ENCODE measurements around the gene AICDA. TPM values are rescaled to one million over a fixed set of nuclear protein-coding genes. Genes with fewer than 3 reads are reported as not detected.
"Not testable (repeated sequence)": the region's sequence is repeated elsewhere in the genome, so short reads cannot be mapped to it uniquely, and the experiment has no call there.

The AICDA gene
- polyA plus RNA-seq, 3 donors, result 0.13 to 0.15 TPM; not detected in 1

DNA sequence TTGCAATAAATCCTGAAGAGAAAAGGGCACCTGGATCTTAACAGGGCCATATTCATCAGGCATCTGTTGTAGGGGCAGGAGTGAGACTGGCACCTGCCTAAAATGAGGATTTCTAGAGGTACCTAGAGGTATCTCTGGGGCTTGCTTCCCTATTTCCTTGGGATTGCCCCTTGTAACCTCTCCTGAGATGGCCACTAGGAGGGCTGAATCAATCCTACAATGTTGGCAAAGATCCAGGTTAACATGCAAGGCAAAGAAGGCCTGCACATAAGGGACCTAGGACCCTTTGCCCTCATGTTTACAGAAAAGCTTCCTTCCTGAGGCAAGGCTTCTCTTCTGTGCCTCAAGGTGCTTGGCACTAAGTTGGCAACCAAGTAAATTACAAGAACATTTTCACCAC, 46.1 kb downstream of the AICDA start:
- peak overlapping the region; percentile 69 for H3K4me2 ChIP-seq (replicated peaks; ENCODE audit: extremely low read depth, low read length, poor library complexity, severe bottlenecking)
- Mint-ChIP-seq H3K4me3 (peak overlapping the region; percentile 35 to 82), H3K4me1 (peaks cover 40% of the 10 kb centered on the region), H3K9me3 (peaks cover 6 to 22% (median 10%) of the 10 kb centered on the region in 7 donors), H3K36me3 (peaks cover 0 to 2% of the 10 kb centered on the region in 2 donors), H3K27me3 (ENCODE audit: low read depth in 3 of 3) (no peaks in the 10 kb centered on the region), H3K27ac (peak overlapping the region; percentile 88 to 99 (median 98))
- DNase-seq, result peak; percentile 50 to 81 (median 58)
- H3K4me1 ChIP-seq (ENCODE audit: control insufficient read depth in 1 of 2, insufficient read depth in 2 of 2, low read length in 2 of 2), result peaks cover 40 to 58% of the 10 kb centered on the region in 2 donors
- intact Hi-C loops (cut with micrococcal nuclease), result no loop called here
- H4K20me1 ChIP-seq (ENCODE audit: insufficient read depth, low read length), result no peaks in the 10 kb centered on the region
- peaks cover 6 to 19% of the 10 kb centered on the region in 2 donors for H3K9me3 ChIP-seq (replicated peaks in 1 of 2; ENCODE audit: control insufficient read depth in 1 of 2, insufficient read depth in 1 of 2, low read length in 2 of 2)
- H3K9ac ChIP-seq (ENCODE audit: insufficient read depth, low read length, poor library complexity, severe bottlenecking), result peak overlapping the region; percentile 29
- no peaks in the 10 kb centered on the region for H3K79me2 ChIP-seq (ENCODE audit: insufficient read depth, low read length)
- peak overlapping the region; percentile 15 for H2AFZ ChIP-seq (ENCODE audit: insufficient read depth, low read depth, low read length, poor library complexity, severe bottlenecking)
- no peaks in the 10 kb centered on the region for H3K27me3 ChIP-seq (ENCODE audit: control insufficient read depth in 2 of 2, insufficient read depth in 2 of 2, low read length in 2 of 2)
- H3K36me3 ChIP-seq (replicated peaks in 1 of 2; ENCODE audit: control insufficient read depth in 1 of 2, insufficient read depth in 2 of 2, low read length in 2 of 2), result no peaks in the 10 kb centered on the region
- peak overlapping the region; percentile 76 to 86 for H3K27ac ChIP-seq (ENCODE audit: low read depth in 1 of 2, low read length in 2 of 2)
- peak overlapping the region in 2 of 3 experiments; percentile 37 to 64 for H3K4me3 ChIP-seq (replicated peaks in 1 of 3; ENCODE audit: low read depth in 2 of 3, low read length in 3 of 3)
- no peak for TF ChIP-seq CTCF (IDR thresholded peaks at IDR 0.05)

DNA sequence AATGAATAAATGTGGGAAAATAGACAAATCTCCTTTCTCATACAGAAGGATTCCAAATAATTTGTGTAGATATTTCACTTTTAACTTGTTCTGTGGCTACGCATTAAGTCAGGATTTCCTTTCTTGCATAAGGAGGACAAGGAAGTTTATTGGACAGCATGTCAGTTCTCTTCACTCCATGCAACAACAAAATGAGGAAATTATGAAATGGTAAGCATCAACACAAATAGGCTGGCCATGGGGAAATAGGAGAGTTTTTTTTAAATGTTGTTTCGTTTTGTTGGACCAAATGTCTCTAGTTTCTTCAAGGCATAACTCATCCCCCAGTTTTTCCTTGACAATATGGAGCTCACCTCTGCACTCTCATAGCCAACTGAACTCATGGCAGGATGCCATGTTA, 46.6 kb downstream of the AICDA start:
- H3K27me3 ChIP-seq (ENCODE audit: control insufficient read depth in 2 of 2, insufficient read depth in 2 of 2, low read length in 2 of 2), result not testable (repeated sequence)
- no CpG with 5 or more reads among the region's 2 CpGs for WGBS (ENCODE audit: insufficient coverage)
- peak overlapping the region; percentile 35 to 82 for H3K4me3 Mint-ChIP-seq

More for the DNA sequence above, 46.6 kb downstream of the AICDA start:
- peaks cover 6 to 19% of the 10 kb centered on the region in 2 donors for H3K9me3 ChIP-seq (replicated peaks in 1 of 2; ENCODE audit: control insufficient read depth in 1 of 2, insufficient read depth in 1 of 2, low read length in 2 of 2)
- peak overlapping the region; percentile 29 for H3K9ac ChIP-seq (ENCODE audit: insufficient read depth, low read length, poor library complexity, severe bottlenecking)
- H3K4me1 ChIP-seq (ENCODE audit: control insufficient read depth in 1 of 2, insufficient read depth in 2 of 2, low read length in 2 of 2), result peaks cover 39 to 53% of the 10 kb centered on the region in 2 donors
- peaks cover 6 to 22% (median 10%) of the 10 kb centered on the region in 7 donors for H3K9me3 Mint-ChIP-seq
- H3K36me3 Mint-ChIP-seq; H3K27me3 Mint-ChIP-seq (ENCODE audit: low read depth in 3 of 3); H3K79me2 ChIP-seq (ENCODE audit: insufficient read depth, low read length); H4K20me1 ChIP-seq (ENCODE audit: insufficient read depth, low read length); intact Hi-C loops (cut with micrococcal nuclease); H3K36me3 ChIP-seq (replicated peaks in 1 of 2; ENCODE audit: control insufficient read depth in 1 of 2, insufficient read depth in 2 of 2, low read length in 2 of 2): not testable (repeated sequence)
- H3K4me3 ChIP-seq (replicated peaks in 1 of 3; ENCODE audit: low read depth in 2 of 3, low read length in 3 of 3), result peak overlapping the region in 2 of 3 experiments; percentile 37 to 64
- peak overlapping the region; percentile 88 to 99 (median 98) for H3K27ac Mint-ChIP-seq
- H2AFZ ChIP-seq (ENCODE audit: insufficient read depth, low read depth, low read length, poor library complexity, severe bottlenecking), result peak overlapping the region; percentile 15
- peaks cover 39% of the 10 kb centered on the region for H3K4me1 Mint-ChIP-seq
- H3K27ac ChIP-seq (ENCODE audit: low read depth in 1 of 2, low read length in 2 of 2), result peak overlapping the region; percentile 76 to 86
- peak overlapping the region; percentile 69 for H3K4me2 ChIP-seq (replicated peaks; ENCODE audit: extremely low read depth, low read length, poor library complexity, severe bottlenecking)
- DNase-seq, result peak; percentile 51 to 89 (median 83)

Data from CD14-positive monocyte (primary cell).